ENCODE measurements around the gene BCAS1.

The BCAS1 gene

DNA sequence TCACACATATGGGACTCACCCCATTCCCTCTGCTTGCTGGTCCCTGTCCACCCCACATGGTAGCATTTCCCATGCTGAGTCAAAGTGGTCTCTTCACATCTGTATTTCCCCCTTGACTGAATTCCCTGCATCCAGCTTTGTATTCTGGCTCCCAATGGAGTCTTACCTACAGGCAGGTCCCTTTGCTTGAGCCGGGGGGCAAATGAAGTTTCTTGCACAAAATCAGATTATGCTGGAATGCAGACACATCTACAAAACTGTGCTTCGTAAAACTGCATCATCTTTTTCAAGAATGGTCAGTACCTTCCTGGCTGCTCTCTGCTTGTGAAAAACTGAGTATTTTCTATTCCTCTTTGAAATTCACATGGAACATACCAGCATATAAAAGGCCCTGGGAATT is 32.1 kb upstream of the BCAS1 start:
- DNase-seq = no peak

DNA sequence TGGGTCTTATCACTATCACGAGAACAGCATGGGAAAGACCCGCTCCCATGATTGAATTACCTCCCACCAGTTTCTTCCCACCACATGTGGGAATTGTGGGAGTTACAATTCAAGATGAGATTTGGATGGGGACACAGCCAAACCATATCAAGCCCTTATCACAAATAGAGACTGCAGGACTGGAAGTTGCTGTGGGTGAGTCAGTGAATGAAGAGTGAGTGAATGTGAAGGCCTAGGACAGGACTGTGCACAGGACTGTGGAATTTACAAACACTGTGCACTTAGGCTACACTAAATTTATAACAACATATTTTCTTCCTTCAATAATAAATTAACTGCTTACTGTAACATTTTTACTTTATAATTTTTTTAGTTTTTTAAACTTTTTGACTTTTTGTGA is 30.2 kb upstream of the BCAS1 start:
- DNase-seq = no peak

- DNase-seq = no peak
Measured at GRCh38 chr20:54099894-54100293, 29.5 kb upstream of the BCAS1 start.

DNA sequence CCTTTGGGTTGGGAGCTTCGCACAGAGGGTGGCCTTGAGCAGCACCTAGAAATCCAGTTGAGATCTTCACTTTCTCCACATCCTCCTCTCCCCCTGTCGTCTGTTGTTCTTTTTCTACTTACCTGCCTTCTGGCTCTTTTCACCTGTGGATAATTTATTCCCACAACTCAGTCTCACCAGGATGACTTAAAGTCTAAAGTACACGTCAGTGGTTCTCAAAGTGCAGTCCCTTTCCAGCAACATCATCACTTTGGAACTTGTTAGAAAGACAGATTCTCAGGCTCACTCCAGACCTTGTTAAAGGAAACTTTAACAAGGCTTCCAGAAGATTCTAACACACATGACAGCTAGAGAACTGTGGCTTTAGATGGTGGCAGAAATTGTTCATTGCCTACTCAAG is 27.7 kb upstream of the BCAS1 start:
- DNase-seq = no peak

GRCh38 chr20:54097236-54097529 is 26.8 kb upstream of the BCAS1 start:
- DNase-seq = no peak

DNA sequence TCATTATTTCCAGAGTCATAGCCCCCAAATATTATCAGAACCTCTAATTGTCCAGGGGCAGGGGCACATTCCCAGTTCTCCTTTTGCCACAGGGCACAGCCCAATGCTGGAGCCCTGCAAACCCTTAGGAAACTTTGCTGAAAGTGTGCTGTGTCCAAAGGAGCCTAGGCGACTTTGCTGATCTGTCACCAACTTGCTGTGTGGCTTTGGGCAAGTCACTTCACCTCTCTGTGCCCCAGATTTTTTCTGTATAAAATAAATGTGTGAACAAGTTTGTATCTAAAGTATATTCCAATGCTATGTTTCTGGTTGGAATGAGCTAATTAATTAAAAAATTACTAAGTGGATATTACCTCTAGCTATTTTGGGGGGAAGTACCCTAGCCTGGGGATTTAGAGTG is 25.4 kb upstream of the BCAS1 start:
- DNase-seq = no peak

DNA sequence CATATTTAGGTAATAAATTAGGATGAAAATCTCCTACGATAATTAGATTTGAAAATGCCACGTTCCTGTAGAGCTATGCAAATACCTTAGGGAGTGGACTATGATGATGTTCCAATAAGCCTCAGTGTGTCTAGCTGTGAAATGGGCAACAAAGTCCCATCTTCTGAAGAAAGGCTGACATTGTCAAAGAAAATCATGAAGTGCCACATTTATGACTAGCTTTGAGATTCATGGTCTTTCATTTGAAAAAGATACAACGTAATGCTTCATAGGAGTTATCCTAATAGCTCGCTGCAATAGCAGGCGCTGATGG is 23.8 kb upstream of the BCAS1 start:
- no peak for DNase-seq

GRCh38 chr20:54093423-54094267 is 23.3 kb upstream of the BCAS1 start:
- no peak for DNase-seq

DNA sequence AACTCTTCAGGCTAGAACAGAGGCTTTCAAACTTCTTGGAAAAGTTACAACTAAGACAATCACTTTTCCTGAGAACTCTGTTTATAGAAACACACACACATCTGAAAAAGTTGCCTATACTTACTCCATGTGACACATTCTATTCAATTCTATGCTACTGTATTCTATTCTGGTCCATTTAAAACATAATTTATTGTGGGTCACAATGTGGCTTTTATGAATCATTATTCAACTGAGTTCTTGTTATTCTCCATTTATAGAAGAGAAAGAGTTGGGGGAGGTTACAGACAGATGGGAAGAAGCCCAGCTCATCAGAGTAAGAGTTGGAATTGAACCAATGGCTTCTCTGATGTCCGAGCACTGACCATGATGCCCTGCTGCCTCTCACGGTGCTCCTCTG is 21.6 kb upstream of the BCAS1 start:
- no peak for DNase-seq

DNA sequence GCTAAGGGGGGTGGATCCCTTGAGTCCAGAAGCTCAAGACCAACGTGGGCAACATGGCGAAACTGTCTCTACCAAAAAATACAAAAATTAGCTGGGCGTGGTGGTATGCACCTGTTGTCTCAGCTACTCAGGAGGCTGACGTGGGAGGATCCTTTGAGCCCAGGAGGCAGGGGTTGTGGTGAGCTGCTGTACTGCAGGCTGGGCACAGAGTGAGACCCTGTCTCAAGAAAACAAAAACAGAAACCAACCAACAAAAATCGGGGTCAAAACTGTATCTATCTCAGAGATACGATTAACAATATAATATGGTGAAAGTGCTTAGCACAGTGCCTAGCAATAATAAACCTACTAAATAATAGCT is 20.7 kb upstream of the BCAS1 start:
- DNase-seq = no peak

- DNase-seq = no peak
Measured at GRCh38 chr20:54090230-54091119, 20.1 kb upstream of the BCAS1 start.

GRCh38 chr20:54088430-54088829 is 18.0 kb upstream of the BCAS1 start:
- DNase-seq = no peak

GRCh38 chr20:54086507-54087039 is 16.2 kb upstream of the BCAS1 start:
- DNase-seq = no peak

DNA sequence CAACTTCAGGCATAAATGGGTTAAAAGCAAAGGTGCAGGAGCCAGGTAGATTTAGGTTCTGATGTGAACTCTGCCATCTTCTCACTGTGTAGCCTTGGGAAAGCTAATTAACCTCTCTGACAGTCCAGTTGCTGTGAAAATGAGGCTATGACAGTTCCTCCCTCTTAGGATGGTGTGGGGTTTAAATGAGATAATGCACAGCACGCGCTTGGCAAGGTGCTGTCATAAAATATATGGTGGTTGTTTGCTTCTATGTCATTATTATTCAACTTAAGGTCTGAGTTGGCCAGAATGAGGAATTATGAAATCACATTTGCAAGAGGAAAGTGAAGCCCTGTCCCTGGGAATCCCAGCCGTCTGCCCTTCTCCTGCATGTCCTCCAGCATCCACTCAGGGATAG is 15.5 kb upstream of the BCAS1 start:
- DNase-seq = no peak

GRCh38 chr20:54085425-54085824 is 15.0 kb upstream of the BCAS1 start:
- DNase-seq = no peak

DNA sequence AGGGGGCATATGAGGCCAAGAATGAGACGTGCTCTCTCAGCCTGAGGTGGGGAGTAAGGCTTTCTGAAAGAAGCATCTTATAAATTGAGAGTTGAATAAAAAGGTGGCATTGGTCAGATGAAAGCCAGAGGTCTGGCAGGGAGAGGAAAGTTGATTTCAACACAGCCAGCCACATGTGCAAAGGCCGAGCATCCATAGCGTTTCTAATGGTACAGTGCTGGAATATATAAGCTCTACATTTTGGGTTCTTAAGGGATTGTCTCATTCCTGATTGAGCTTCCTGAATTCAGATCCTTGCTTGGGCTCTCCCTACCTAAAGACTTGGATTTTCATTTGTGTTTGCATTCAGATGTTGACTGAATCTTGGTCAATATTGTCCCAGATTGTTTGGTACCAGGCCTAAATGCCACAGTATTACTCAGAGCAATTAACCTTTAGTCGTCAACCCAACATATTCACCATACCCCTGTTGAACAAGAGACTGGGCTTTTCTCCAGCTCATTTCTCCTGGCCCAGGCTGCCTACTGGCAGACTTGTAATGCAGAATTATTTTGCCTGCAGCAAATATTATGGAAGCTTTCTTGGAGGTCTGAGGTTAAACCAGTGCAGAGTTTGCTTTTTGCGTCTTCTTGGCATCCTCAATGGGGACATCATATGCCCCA is 14.5 kb upstream of the BCAS1 start:
- no peak for DNase-seq

DNA sequence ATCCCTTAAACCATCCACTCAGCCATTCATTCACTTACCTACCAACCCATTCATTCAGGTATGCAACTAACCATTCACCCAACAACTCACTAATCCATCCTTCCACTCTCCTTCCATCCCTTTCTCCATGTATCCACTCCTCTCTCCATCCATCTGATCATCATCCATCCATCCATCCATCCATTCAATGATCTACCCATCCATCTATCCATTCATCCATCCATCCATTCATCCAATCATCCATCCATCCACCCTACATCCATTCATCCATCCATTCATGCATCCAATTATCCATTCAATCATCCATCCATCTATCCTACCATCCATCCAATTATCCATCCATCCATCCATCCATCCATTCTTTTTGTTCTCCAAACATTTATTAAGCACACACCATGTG is 13.8 kb upstream of the BCAS1 start:
- DNase-seq = no peak

DNA sequence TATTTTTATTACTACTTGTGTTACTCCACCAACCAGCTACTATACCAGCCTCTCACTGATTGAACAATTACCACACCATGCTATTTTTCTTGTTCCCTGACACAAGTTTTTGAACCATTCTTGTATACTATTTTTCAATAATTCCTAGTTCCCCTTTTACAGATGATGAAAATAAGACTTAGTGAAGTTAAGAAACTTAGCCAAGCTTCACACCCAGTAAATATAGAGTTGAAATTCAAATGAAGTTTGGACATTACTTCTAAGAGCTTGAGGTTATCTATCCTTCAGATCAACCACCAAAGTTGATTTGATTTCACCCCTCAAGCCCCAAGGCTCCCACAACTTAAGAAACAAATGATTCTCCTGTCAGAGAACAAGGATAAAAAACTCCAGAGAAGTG is 13.1 kb upstream of the BCAS1 start:
- no peak for DNase-seq

GRCh38 chr20:54082100-54082499 is 11.7 kb upstream of the BCAS1 start:
- DNase-seq = no peak

GRCh38 chr20:54079652-54080051 is 9.3 kb upstream of the BCAS1 start:
- DNase-seq = no peak

DNA sequence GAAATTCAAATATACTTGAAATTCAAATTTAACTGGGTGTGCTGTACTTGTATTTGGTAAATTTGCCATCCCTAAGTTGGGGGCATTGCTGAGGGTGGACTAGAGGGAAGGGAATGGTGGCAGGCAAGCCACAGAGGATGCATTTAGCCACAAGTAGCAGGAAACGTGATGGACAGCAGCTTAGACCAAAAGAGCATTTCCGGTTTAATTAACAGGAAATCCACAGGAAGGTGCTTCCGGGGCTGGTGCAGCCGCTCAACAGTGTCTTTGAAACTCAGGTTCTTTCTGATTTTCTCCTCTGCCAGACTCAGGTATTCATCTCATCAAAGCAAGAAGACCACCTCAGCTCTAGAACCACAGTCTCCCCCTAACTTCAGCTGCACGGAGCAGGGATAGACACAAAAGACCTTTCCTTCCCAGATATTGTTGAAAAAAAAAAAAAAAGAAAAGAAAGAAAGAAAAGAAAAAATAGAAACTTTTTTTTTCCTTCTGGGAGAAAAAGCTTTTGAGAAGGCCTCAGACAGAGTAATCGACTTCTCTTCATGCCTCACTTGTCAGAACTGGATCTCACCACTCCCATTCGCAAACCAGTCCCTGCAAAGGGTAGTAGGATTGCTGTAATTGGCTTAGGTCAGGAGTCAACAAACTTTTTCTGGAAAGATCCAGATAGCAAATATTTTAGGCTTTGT is 8.0 kb upstream of the BCAS1 start:
- DNase-seq = no peak

DNA sequence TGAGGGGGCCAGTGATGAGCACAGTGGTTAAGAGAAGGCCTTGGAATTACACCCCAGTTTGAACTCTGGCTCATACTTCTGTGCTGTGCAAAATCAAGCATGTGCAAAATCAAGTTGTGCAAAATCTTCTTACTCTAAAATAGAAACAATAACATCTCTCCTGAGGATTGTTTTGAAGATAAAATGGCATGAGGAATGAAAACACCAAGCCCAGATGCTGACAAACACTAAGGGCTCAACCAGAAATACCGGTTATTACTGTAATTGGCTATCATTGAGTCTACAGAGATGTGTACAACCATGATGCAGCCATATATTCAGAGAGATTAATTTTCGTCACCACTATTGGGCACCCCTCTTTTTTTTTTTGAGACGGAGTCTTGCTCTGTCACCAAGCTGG is 5.9 kb upstream of the BCAS1 start:
- no peak for DNase-seq

DNA sequence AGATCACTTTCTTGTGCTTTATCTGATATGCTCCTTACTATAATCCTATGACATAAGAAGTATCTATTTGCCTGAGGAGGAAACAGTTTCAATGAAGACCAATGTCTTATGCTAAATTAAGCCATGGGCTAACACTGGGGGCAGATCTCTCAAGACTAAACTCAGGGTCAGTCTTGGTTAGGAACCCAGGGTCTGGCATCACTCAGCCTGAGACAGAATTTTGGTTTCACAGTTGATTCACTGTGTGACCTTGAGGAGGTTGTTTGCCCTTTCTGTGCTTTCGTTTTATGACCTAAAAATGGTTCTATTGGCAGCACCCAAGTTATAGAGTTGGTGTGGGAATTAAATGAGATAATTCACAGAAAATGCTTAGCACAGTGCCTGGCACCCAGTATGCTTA is 4.9 kb upstream of the BCAS1 start:
- no peak for DNase-seq

All from activated CD4-positive, alpha-beta T cell treated with anti-CD3 and anti-CD28 coated beads, Interleukin-2, amount 50 U/mL, for 1 hour (primary cell).